Pancreas (tissue), 10 donors: ENCODE measurements around the gene CLOCK. TPM values are rescaled to one million over a fixed set of nuclear protein-coding genes. Genes with fewer than 3 reads are reported as not detected.

Experiments used
- ATAC-seq, 4 donors: fragments of 200-7000 bp; cut with Tn5 transposase; one replicate each; pipeline versions ENCODE4 v1.8.0 to v1.9.1; 2020; ENCODE audit warnings: mild to moderate bottlenecking in 4 of 4, moderate library complexity in 4 of 4
- DNase-seq, 6 donors: peaks; one replicate each; pipeline ENCODE4 v3.0.0-alpha.2; 2020
- FAIRE-seq: peaks from 2 replicates; lab custom pipeline; 2012; peaks lifted over from hg19 to GRCh38; lab: Jason Lieb, UNC
- H3K27ac ChIP-seq, 4 donors: fragments of 200-600 bp; sonication (generic); 1 replicate in 3 of 4; 2 replicates in 1 of 4; pipeline versions ENCODE4 v1.5.0 to v1.8.0; 2020
- H3K27me3 ChIP-seq, 4 donors: fragments of 200-600 bp; one replicate each; pipeline ENCODE4 v1.8.0; 2021
- H3K36me3 ChIP-seq, 3 donors: fragments of 200-600 bp; sonication (generic) in 1 of 3; one replicate each; pipeline versions ENCODE4 v1.5.0 to v1.8.0; 2020 to 2021
- H3K4me1 ChIP-seq, 3 donors: fragments of 200-600 bp; one replicate each; pipeline ENCODE4 v1.8.0; 2021
- H3K4me3 ChIP-seq, 4 donors: fragments of 200-600 bp; sonication (generic) in 2 of 4; one replicate each; pipeline versions ENCODE4 v1.5.0 to v1.8.0; 2020 to 2021
- H3K9me3 ChIP-seq, 4 donors: fragments of 200-600 bp; one replicate each; pipeline ENCODE4 v1.8.0; 2021
- CTCF ChIP-seq, 4 donors: fragments of 200-600 bp; sonication (generic) in 3 of 4; IDR thresholded peaks; one replicate each; pipeline versions ENCODE4 v1.5.0 to v1.8.0; 2021; ENCODE audit warnings: antibody characterized with exemption in 4 of 4
- WGBS, 2 donors: extraction: QIAGEN DNeasy Blood & Tissue Kit; methylation state at CpG; one replicate each; pipeline ENCODE4 v1.1.7; 2013; 5-methylcytosine and 5-hydroxymethylcytosine counted together
- intact Hi-C, 3 donors: fragments of 100-400 bp; cut with DNase I; formaldehyde crosslinking; loops; one replicate each; pipeline versions ENCODE4 v1.11.1 to v1.14.2; 2022
- polyA plus RNA-seq, 2 donors: library from polyadenylated mRNA; stranded (reverse); fragments of 200-250 nt; gene quantifications; one replicate each; pipeline ENCODE4 v1.2.3, GENCODE V29; 2013
- total RNA-seq, 6 donors: library from RNA; stranded (reverse); fragmentation: NEBNext Ultra II Directional in 4 of 6; extraction: Animal tissue kit (Norgen Biotek cat#: 25700) in 4 of 6; gene quantifications; one replicate each; pipeline versions ENCODE4 v1.2.1 to v1.2.4, GENCODE V29; 2021 to 2023
- donor health status: healthy with polysubstance abuse.
- donor health status: DM: no; HTN: no; CAD: no; lungs with moderate emphysema.
- donor health status: DM: no; HTN: no; CAD: no.
- donor health status: control.
- donor health status: control.
- donor health status: Bipolar disorder and iron deficiency.
- donor health status: DM: yes; HTN: yes; CAD: no.
- donor health status: DM: no; HTN: no; CAD: no.
- donor health status: DM: no; HTN: no; CAD: no.
- donor health status: DM: yes; HTN: yes; CAD: no.

CLOCK gene
- total and polyA plus RNA-seq, 8 donors = 2.9 to 14.1 (median 10.8) TPM

GRCh38 chr4:55407764-55408163, 138.9 kb downstream of the CLOCK start:
- WGBS, 2 donors = 37 to 51% methylated on average over 3 of the region's 3 CpGs
- no peaks in the 10 kb centered on the region for H3K9me3 ChIP-seq
- DNase-seq = no peak
- peaks cover 0 to 5% (median 0%) of the 10 kb centered on the region in 3 donors for H3K36me3 ChIP-seq
- H3K27ac ChIP-seq = no peak overlapping the region
- no peak for TF ChIP-seq CTCF (IDR thresholded peaks at IDR 0.05)
- H3K27me3 ChIP-seq = no peaks in the 10 kb centered on the region
- ATAC-seq = peak; percentile 42 to 82 (median 58)
- H3K4me1 ChIP-seq = peaks cover 7 to 28% (median 9%) of the 10 kb centered on the region in 3 donors
- H3K4me3 ChIP-seq = no peak overlapping the region
- FAIRE-seq = no peak
- intact Hi-C loops = no loop called here

- Histone ChIP-seq H3K4me3 (no peak overlapping the region), H3K27me3 (no peaks in the 10 kb centered on the region), H3K27ac (no peak overlapping the region), H3K9me3 (no peaks in the 10 kb centered on the region), H3K4me1 (peaks cover 7 to 26% (median 9%) of the 10 kb centered on the region in 3 donors), H3K36me3 (peaks cover 0 to 5% (median 0%) of the 10 kb centered on the region in 3 donors)
- WGBS, 2 donors = 78 to 92% methylated on average over 3 of the region's 3 CpGs
- ATAC-seq (no peak), FAIRE-seq (no peak), DNase-seq (no peak)
- intact Hi-C loops = no loop called here
- no peak for TF ChIP-seq CTCF (IDR thresholded peaks at IDR 0.05)
These were observed 139.6 kb downstream of the CLOCK start for GRCh38 chr4:55407119-55407518.

GRCh38 chr4:55406545-55406944, 140.2 kb downstream of the CLOCK start:
- Histone ChIP-seq H3K4me3 (no peak overlapping the region), H3K9me3 (no peaks in the 10 kb centered on the region), H3K27me3 (no peaks in the 10 kb centered on the region), H3K27ac (no peak overlapping the region), H3K36me3 (peaks cover 0 to 5% (median 0%) of the 10 kb centered on the region in 3 donors), H3K4me1 (peaks cover 7 to 26% (median 9%) of the 10 kb centered on the region in 3 donors)
- no peak for ATAC-seq
- intact Hi-C loops = no loop called here
- 95 to 100% methylated on average over 2 of the region's 2 CpGs for WGBS, 2 donors
- DNase-seq = no peak
- FAIRE-seq = no peak
- TF ChIP-seq CTCF (IDR thresholded peaks at IDR 0.05) = no peak

- no peak for FAIRE-seq
- peaks cover 16 to 33% (median 17%) of the 10 kb centered on the region in 3 donors for H3K4me1 ChIP-seq
- H3K27ac ChIP-seq = no peak overlapping the region
- ATAC-seq = no peak
- H3K9me3 ChIP-seq = no peaks in the 10 kb centered on the region
- 78 to 91% methylated on average over 3 of the region's 3 CpGs for WGBS, 2 donors
- H3K4me3 ChIP-seq = no peak overlapping the region
- TF ChIP-seq CTCF (IDR thresholded peaks at IDR 0.05) = no peak
- DNase-seq = no peak
- no peaks in the 10 kb centered on the region for H3K27me3 ChIP-seq
- intact Hi-C loops = no loop called here
- peaks cover 0 to 5% (median 0%) of the 10 kb centered on the region in 3 donors for H3K36me3 ChIP-seq
These were observed 141.6 kb downstream of the CLOCK start for GRCh38 chr4:55405073-55405472.

- no peaks in the 10 kb centered on the region for H3K9me3 ChIP-seq
- 48 to 49% methylated on average over 1 of the region's 1 CpG for WGBS, 2 donors
- intact Hi-C loops = no loop called here
- ATAC-seq = no peak
- no peaks in the 10 kb centered on the region for H3K27me3 ChIP-seq
- H3K4me3 ChIP-seq = peak overlapping the region in 1 of 4 donors; percentile 99
- DNase-seq = no peak
- H3K27ac ChIP-seq = peak overlapping the region in 2 of 4 donors; percentile 96 to 98
- peaks cover 0 to 5% (median 0%) of the 10 kb centered on the region in 3 donors for H3K36me3 ChIP-seq
- no peak for FAIRE-seq
- H3K4me1 ChIP-seq = peaks cover 10 to 22% (median 14%) of the 10 kb centered on the region in 3 donors
- no peak for TF ChIP-seq CTCF (IDR thresholded peaks at IDR 0.05)
These were observed 147.1 kb downstream of the CLOCK start for GRCh38 chr4:55399581-55399980.
